Progenitor cell of endocrine pancreas (in vitro differentiated cells): Measurements from ENCODE around the gene TRPV2. TPM values are rescaled to one million over a fixed set of nuclear protein-coding genes. Genes with fewer than 3 reads are reported as not detected.
A peak's percentile ranks its signal among the peaks of the same experiment; 100 is the strongest.
"Not testable (repeated sequence)": the region's sequence is repeated elsewhere in the genome, so short reads cannot be mapped to it uniquely, and the experiment has no call there.

Source experiments
- DNase-seq: peaks from one replicate; pipeline ENCODE4 v3.0.0; 2021; ENCODE audit warnings: low spot score; ENCODE audit not compliant: unreplicated experiment
- H3K27ac Mint-ChIP-seq: 2 replicates; pipeline ENCODE4 v1.8.0; 2021; ENCODE audit warnings: mild to moderate bottlenecking, moderate library complexity, mixed read lengths
- H3K27me3 Mint-ChIP-seq: 2 replicates; pipeline ENCODE4 v1.8.0; 2021; ENCODE audit warnings: mixed read lengths
- H3K36me3 Mint-ChIP-seq: 2 replicates; pipeline ENCODE4 v1.8.0; 2022; ENCODE audit warnings: mixed read lengths; ENCODE audit not compliant: insufficient read depth
- H3K4me1 Mint-ChIP-seq: 2 replicates; pipeline ENCODE4 v1.8.0; 2021; ENCODE audit warnings: low read depth, mixed read lengths
- H3K4me3 Mint-ChIP-seq: 2 replicates; pipeline ENCODE4 v1.8.0; 2021; ENCODE audit warnings: low read depth, mild to moderate bottlenecking, moderate library complexity, mixed read lengths
- H3K9me3 Mint-ChIP-seq: 2 replicates; pipeline ENCODE4 v1.8.0; 2021; ENCODE audit warnings: low read depth, mixed read lengths
- total RNA-seq: library from RNA; stranded (reverse); gene quantifications from 2 replicates; pipeline ENCODE4 v1.2.1, GENCODE V29; 2021
- TF ChIP-seq, protein P1 (sequence below): fragments of 200-600 bp; sonication (generic); IDR thresholded peaks from one replicate; pipeline ENCODE4 v1.5.0; 2021; ENCODE audit warnings: antibody characterized with exemption, mild to moderate bottlenecking; ENCODE audit not compliant: unreplicated experiment

Gene TRPV2
- total RNA-seq, 1 donor from 2014 or later = 2.1 TPM

DNA sequence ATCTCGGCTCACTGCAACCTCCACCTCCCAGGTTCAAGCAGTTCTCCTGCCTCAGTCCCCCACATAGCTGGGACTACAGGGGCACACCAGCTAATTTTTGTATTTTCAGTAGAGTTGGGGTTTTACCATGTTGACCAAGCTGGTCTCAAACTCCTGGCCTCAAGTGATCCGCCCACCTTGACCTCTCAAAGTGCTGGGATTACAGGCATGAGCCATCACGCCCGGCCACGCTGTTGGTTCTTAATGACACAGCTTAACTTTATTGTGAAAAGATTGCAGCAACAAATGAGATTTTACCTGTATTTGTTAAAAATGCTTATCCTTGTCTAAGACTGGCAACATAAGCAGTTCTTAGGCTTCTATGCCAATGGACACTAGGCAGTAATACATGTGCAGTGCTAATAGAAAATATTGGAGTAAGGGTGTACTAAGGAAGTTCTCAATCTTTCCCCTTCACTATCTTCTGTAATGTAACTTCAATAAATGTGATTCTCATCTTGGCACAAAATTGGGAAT, 31.5 kb upstream of the TRPV2 start:
- TF ChIP-seq, protein P1, sequence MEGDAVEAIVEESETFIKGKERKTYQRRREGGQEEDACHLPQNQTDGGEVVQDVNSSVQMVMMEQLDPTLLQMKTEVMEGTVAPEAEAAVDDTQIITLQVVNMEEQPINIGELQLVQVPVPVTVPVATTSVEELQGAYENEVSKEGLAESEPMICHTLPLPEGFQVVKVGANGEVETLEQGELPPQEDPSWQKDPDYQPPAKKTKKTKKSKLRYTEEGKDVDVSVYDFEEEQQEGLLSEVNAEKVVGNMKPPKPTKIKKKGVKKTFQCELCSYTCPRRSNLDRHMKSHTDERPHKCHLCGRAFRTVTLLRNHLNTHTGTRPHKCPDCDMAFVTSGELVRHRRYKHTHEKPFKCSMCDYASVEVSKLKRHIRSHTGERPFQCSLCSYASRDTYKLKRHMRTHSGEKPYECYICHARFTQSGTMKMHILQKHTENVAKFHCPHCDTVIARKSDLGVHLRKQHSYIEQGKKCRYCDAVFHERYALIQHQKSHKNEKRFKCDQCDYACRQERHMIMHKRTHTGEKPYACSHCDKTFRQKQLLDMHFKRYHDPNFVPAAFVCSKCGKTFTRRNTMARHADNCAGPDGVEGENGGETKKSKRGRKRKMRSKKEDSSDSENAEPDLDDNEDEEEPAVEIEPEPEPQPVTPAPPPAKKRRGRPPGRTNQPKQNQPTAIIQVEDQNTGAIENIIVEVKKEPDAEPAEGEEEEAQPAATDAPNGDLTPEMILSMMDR = no peak
- Mint-ChIP-seq H3K27me3 (no peaks in the 10 kb centered on the region), H3K4me3 (peak overlapping the region; percentile 89), H3K27ac (peak overlapping the region; percentile 50), H3K36me3 (peaks cover 33% of the 10 kb centered on the region), H3K9me3 (no peaks in the 10 kb centered on the region), H3K4me1 (peaks cover 29% of the 10 kb centered on the region)
- DNase-seq = no peak

DNA sequence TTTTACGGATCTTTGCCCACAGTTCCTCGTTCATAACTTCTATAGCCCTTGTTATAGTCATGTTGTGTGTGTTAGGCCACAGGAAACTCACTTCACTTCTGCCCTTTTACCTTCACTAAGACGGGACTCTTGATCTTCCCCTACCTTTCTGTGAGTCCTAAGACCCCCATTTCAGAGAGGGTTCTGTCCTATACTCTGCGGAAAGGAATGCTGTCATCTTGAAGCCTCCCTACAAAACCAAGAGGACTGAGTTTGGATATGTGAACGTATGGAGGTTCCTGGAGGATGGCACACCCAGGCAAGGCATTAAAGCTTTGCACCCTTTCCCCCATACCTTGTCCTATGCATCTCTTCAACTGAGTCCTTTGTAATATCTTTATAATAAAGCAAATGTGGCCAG, 30.8 kb upstream of the TRPV2 start:
- peaks cover 33% of the 10 kb centered on the region for H3K36me3 Mint-ChIP-seq
- peak overlapping the region; percentile 11 for H3K4me3 Mint-ChIP-seq
- no peak for DNase-seq
- TF ChIP-seq, protein P1 = no peak
- H3K9me3 Mint-ChIP-seq = no peaks in the 10 kb centered on the region
- H3K27ac Mint-ChIP-seq = peak overlapping the region; percentile 50
- H3K4me1 Mint-ChIP-seq = peaks cover 29% of the 10 kb centered on the region
- no peaks in the 10 kb centered on the region for H3K27me3 Mint-ChIP-seq

DNA sequence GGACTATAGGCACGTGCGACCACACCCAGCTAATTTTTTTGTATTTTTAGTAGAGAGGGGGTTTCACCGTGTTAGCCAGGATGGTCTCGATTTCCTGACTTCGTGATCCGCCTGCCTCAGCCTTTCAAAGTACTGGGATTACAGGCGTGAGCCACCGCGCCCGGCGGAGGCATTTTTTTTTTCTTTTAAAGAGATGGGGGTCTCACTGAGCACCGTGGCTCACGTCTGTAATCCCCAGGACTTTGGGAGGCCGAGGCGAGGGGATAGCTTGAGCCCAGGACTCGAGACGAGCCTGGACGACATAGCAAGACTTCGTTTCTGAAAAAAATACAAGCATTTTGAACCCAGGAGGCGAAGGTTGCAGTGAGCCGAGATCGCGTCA, 29.3 kb upstream of the TRPV2 start:
- H3K4me1 Mint-ChIP-seq = peaks cover 28% of the 10 kb centered on the region
- not testable (repeated sequence) for H3K27me3 Mint-ChIP-seq, DNase-seq, H3K9me3 Mint-ChIP-seq
- H3K4me3 Mint-ChIP-seq = peak overlapping the region; percentile 84
- peak overlapping the region; percentile 96 for H3K27ac Mint-ChIP-seq
- peaks cover 32% of the 10 kb centered on the region for H3K36me3 Mint-ChIP-seq

- H3K27me3 Mint-ChIP-seq = no peaks in the 10 kb centered on the region
- no peaks in the 10 kb centered on the region for H3K9me3 Mint-ChIP-seq
- H3K36me3 Mint-ChIP-seq = peaks cover 2% of the 10 kb centered on the region
- TF ChIP-seq, protein P1 = no peak
- no peak for DNase-seq
- peaks cover 6% of the 10 kb centered on the region for H3K4me1 Mint-ChIP-seq
- no peak overlapping the region for H3K4me3 Mint-ChIP-seq
- no peak overlapping the region for H3K27ac Mint-ChIP-seq
Measured at GRCh38 chr17:16391451-16391850, 23.9 kb upstream of the TRPV2 start.

- not testable (repeated sequence) for H3K9me3 Mint-ChIP-seq, H3K27ac Mint-ChIP-seq, H3K4me3 Mint-ChIP-seq, H3K36me3 Mint-ChIP-seq, H3K4me1 Mint-ChIP-seq, DNase-seq, H3K27me3 Mint-ChIP-seq
Measured at GRCh38 chr17:16392491-16392890, 22.9 kb upstream of the TRPV2 start.

GRCh38 chr17:16395887-16396286, 19.5 kb upstream of the TRPV2 start:
- H3K4me3 Mint-ChIP-seq, H3K36me3 Mint-ChIP-seq, H3K27ac Mint-ChIP-seq, H3K27me3 Mint-ChIP-seq, DNase-seq, H3K9me3 Mint-ChIP-seq: not testable (repeated sequence)
- H3K4me1 Mint-ChIP-seq = peaks cover 29% of the 10 kb centered on the region

DNA sequence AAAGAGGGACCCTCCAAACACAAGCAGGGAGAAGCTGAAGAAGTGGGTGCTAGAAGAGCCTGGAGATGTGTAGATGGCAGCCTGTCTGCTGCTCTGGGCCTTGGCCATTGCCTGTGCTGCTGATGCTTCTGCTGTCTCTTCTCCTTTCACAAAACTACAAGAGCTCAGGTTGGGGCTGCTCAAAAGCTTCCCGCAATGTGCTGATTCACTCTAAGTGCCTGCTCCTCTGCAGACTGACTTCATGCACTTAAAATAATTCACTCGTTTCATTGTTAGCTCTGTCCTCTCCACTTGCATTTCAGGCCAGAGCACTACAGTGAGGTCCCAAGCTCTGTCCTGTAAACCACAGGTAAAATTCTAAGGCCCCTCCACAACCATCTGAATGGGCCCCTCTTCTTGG, 18.7 kb upstream of the TRPV2 start:
- not testable (repeated sequence) for H3K36me3 Mint-ChIP-seq, H3K27me3 Mint-ChIP-seq, DNase-seq, H3K9me3 Mint-ChIP-seq, H3K4me3 Mint-ChIP-seq
- peak overlapping the region; percentile 55 for H3K27ac Mint-ChIP-seq
- H3K4me1 Mint-ChIP-seq = peaks cover 29% of the 10 kb centered on the region
